Measurements from ENCODE around the gene SNRNP48.

The SNRNP48 gene

GRCh38 chr6:7559196-7559595 lies 30.8 kb upstream of the SNRNP48 start:
- no peak for DNase-seq (ENCODE audit: low read depth in 3 of 3)

GRCh38 chr6:7559651-7560385 lies 30.2 kb upstream of the SNRNP48 start:
- no peak for DNase-seq (ENCODE audit: low read depth in 3 of 3)

GRCh38 chr6:7561153-7561964 lies 28.6 kb upstream of the SNRNP48 start:
- DNase-seq (ENCODE audit: low read depth in 3 of 3): no peak

GRCh38 chr6:7562769-7563168 lies 27.2 kb upstream of the SNRNP48 start:
- no peak for DNase-seq (ENCODE audit: low read depth in 3 of 3)

GRCh38 chr6:7566107-7566506 lies 23.9 kb upstream of the SNRNP48 start:
- no peak for DNase-seq (ENCODE audit: low read depth in 3 of 3)

- DNase-seq (ENCODE audit: low read depth in 3 of 3): no peak
Observed at GRCh38 chr6:7566617-7567173, 23.3 kb upstream of the SNRNP48 start.

- no peak for DNase-seq (ENCODE audit: low read depth in 3 of 3)
Observed at GRCh38 chr6:7568021-7568420, 22.0 kb upstream of the SNRNP48 start.

GRCh38 chr6:7569082-7569481 lies 20.9 kb upstream of the SNRNP48 start:
- DNase-seq (ENCODE audit: low read depth in 3 of 3): no peak

- DNase-seq (ENCODE audit: low read depth in 3 of 3): no peak
Observed at GRCh38 chr6:7572213-7572943, 17.6 kb upstream of the SNRNP48 start.

- no peak for DNase-seq (ENCODE audit: low read depth in 3 of 3)
Observed at GRCh38 chr6:7574500-7574899, 15.5 kb upstream of the SNRNP48 start.

GRCh38 chr6:7578516-7578915 lies 11.5 kb upstream of the SNRNP48 start:
- DNase-seq (ENCODE audit: low read depth in 3 of 3): no peak

- DNase-seq (ENCODE audit: low read depth in 3 of 3): no peak
Observed at GRCh38 chr6:7578931-7579330, 11.1 kb upstream of the SNRNP48 start.

- DNase-seq (ENCODE audit: low read depth in 3 of 3): no peak
Observed at GRCh38 chr6:7579851-7580250, 10.1 kb upstream of the SNRNP48 start.

- no peak for DNase-seq (ENCODE audit: low read depth in 3 of 3)
Observed at GRCh38 chr6:7580537-7580926, 9.5 kb upstream of the SNRNP48 start.

GRCh38 chr6:7580927-7581618 lies 8.9 kb upstream of the SNRNP48 start:
- no peak for DNase-seq (ENCODE audit: low read depth in 3 of 3)

GRCh38 chr6:7585287-7585930 lies 4.6 kb upstream of the SNRNP48 start:
- no peak for DNase-seq (ENCODE audit: low read depth in 3 of 3)

- no peak for DNase-seq (ENCODE audit: low read depth in 3 of 3)
Observed at GRCh38 chr6:7587631-7588100, 2.3 kb upstream of the SNRNP48 start.

GRCh38 chr6:7588506-7588905 lies 1.5 kb upstream of the SNRNP48 start:
- no peak for DNase-seq (ENCODE audit: low read depth in 3 of 3)

- DNase-seq (ENCODE audit: low read depth in 3 of 3): no peak
Observed at GRCh38 chr6:7589221-7589620, 777 bp upstream of the SNRNP48 start.

GRCh38 chr6:7590918-7591302 lies 912 bp downstream of the SNRNP48 start:
- no peak for DNase-seq (ENCODE audit: low read depth in 3 of 3)

GRCh38 chr6:7591770-7592169 lies 1.8 kb downstream of the SNRNP48 start:
- no peak for DNase-seq (ENCODE audit: low read depth in 3 of 3)

All from stimulated activated CD4-positive, alpha-beta T cell treated with anti-CD3 and anti-CD28 coated beads, TNF-alpha, amount 100 ng/mL, for 24 hours (primary cell).